ENCODE results near the gene PRDM15. TPM values are rescaled to one million over a fixed set of nuclear protein-coding genes. Genes with fewer than 3 reads are reported as not detected.

The PRDM15 gene
- total RNA-seq, 4 donors from 2014 or later, result 11.8 to 33.7 (median 18.5) TPM

DNA sequence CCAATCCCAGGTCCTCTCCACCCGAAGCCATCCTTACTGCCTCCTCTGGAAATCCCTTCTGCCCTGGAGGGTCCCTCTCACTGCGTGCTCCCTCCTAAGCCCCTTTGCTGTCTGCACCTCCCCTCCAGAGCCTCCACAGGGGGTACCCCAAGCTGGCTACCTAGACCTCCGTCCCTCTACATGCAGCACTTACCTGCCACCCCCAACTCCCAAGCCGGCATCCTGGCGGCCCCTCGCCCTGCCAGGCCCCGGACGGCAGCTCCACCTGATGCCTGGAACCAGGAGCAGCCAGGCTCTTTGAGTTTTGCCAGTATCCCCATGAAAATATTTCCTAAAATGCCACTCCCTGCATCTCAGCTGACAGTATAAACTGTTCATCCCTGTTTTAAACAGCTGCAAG lies 4.1 kb downstream of the PRDM15 start:
- Histone ChIP-seq H3K27ac (no peak overlapping the region), H3K4me1 (peaks cover 0 to 35% (median 9%) of the 10 kb centered on the region in 4 donors), H3K9me3 (no peaks in the 10 kb centered on the region), H3K27me3 (no peaks in the 10 kb centered on the region), H3K36me3 (no peaks in the 10 kb centered on the region), H3K4me3 (no peak overlapping the region)
- no peak for DNase-seq (ENCODE audit: low spot score in 2 of 2)
- WGBS, 2 donors, result 94 to 96% methylated on average over 8 of the region's 8 CpGs
- TF ChIP-seq POLR2A (IDR thresholded peaks at IDR 0.05) (no peak), EP300 (IDR thresholded peaks at IDR 0.05) (no peak), CTCF (IDR thresholded peaks at IDR 0.05) (no peak)

DNA sequence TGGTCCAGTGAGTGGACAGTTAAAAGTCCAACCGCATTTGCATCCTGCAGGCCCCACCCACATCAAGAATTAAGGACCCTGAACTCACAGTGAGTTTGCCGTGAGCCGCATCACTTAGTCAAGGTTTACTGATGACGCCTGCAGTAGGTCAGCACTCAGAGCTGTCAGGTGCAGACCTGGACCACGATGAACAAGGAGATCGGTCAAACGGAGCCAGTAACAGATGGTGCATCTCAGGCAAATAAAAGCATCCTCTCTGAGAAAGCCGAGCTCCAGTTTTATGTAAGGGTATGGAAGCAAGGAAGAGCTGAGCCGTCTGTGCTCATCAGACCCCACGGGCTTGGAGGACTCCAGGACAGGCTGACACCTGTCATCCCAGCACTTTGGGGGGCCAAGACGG lies 4.5 kb downstream of the PRDM15 start:
- Histone ChIP-seq H3K4me3 (no peak overlapping the region), H3K36me3 (no peaks in the 10 kb centered on the region), H3K4me1 (peaks cover 0 to 30% (median 9%) of the 10 kb centered on the region in 4 donors), H3K27me3 (no peaks in the 10 kb centered on the region), H3K27ac (no peak overlapping the region), H3K9me3 (no peaks in the 10 kb centered on the region)
- WGBS, 2 donors, result 88 to 89% methylated on average over 11 of the region's 11 CpGs
- no peak for DNase-seq (ENCODE audit: low spot score in 2 of 2)
- no peak for TF ChIP-seq CTCF (IDR thresholded peaks at IDR 0.05)
- no peak for TF ChIP-seq EP300 (IDR thresholded peaks at IDR 0.05)
- no peak for TF ChIP-seq POLR2A (IDR thresholded peaks at IDR 0.05)

DNA sequence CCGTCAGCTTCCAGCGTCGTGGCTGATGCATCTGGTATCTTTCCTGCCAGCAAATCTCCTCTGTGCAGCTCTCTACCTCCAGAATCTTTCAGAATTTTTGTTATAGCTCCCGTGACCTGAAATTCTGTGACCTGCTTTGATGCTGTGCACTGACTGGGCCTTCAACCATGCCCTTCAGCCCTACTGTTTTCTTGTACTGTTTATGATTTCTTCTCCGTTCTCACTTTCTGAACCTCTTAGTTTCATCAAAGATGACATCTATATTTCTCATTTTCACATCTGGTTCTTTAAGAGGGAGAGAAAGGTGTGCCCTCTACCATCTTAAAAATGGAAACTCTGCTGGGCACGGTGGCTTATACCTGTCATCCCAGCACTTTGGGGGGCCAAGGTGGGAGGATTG lies 5.7 kb downstream of the PRDM15 start:
- WGBS, 2 donors, result 86 to 87% methylated on average over 6 of the region's 6 CpGs
- Histone ChIP-seq H3K27me3 (no peaks in the 10 kb centered on the region), H3K9me3 (no peaks in the 10 kb centered on the region), H3K27ac (no peak overlapping the region), H3K4me1 (peaks cover 0 to 30% (median 9%) of the 10 kb centered on the region in 4 donors), H3K36me3 (no peaks in the 10 kb centered on the region), H3K4me3 (no peak overlapping the region)
- no peak for DNase-seq (ENCODE audit: low spot score in 2 of 2)
- TF ChIP-seq EP300 (IDR thresholded peaks at IDR 0.05) (no peak), CTCF (IDR thresholded peaks at IDR 0.05) (no peak), POLR2A (IDR thresholded peaks at IDR 0.05) (no peak)

GRCh38 chr21:41873005-41873404 lies 6.1 kb downstream of the PRDM15 start:
- Histone ChIP-seq H3K27me3 (no peaks in the 10 kb centered on the region), H3K9me3 (no peaks in the 10 kb centered on the region), H3K36me3 (no peaks in the 10 kb centered on the region), H3K4me3 (no peak overlapping the region), H3K4me1 (peaks cover 0 to 28% (median 6%) of the 10 kb centered on the region in 4 donors), H3K27ac (no peak overlapping the region)
- no peak for TF ChIP-seq EP300 (IDR thresholded peaks at IDR 0.05)
- no peak for TF ChIP-seq POLR2A (IDR thresholded peaks at IDR 0.05)
- no peak for TF ChIP-seq CTCF (IDR thresholded peaks at IDR 0.05)
- WGBS, 2 donors, result 71 to 74% methylated on average over 13 of the region's 13 CpGs
- no peak for DNase-seq (ENCODE audit: low spot score in 2 of 2)

DNA sequence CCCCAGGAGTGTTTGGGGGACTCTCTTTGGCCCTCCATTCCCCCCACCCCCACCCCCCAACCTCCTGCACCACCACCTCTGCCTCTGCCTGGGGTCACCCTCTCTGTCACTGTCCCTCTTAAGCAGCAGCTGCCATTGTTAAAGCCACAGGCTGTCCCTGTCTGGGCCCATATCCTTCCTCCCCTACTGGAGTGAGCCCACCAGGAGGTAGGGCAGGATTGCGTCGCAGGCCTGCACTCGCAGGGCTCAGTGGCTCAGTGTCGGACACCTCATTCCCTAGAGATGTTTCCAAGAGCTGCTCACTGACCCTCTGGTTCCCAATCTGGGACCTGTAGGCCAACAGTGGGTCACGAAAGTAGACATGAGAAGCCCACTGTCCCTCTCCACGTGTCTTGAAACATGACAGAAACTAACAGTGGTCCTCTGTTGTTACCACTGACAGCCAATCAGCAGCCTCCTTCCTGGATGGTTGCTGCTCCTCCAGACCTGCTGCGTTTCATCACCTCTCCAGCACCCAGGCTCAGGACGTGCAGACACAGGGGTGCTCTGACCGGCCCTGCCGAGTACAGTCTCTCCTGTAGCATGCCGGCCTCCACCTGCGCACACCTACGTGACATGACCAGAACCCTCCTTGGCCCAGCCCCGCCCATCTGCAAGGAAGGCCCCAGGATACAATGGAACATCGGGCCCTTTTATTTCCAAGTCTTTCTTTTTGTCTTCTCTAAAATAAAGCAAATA lies 7.7 kb downstream of the PRDM15 start:
- H3K27ac ChIP-seq, result no peak overlapping the region
- H3K36me3 ChIP-seq, result no peaks in the 10 kb centered on the region
- H3K9me3 ChIP-seq, result no peaks in the 10 kb centered on the region
- H3K4me3 ChIP-seq, result no peak overlapping the region
- no peak for TF ChIP-seq EP300 (IDR thresholded peaks at IDR 0.05)
- no peak for DNase-seq (ENCODE audit: low spot score in 2 of 2)
- H3K4me1 ChIP-seq, result peaks cover 0 to 12% (median 0%) of the 10 kb centered on the region in 4 donors
- H3K27me3 ChIP-seq, result no peaks in the 10 kb centered on the region
- WGBS, 2 donors, result 86 to 87% methylated on average over 11 to 15 of the region's 15 CpGs

Measured in tibial nerve (tissue), 4 donors.